GM19025 (cell line): ENCODE results near the gene NAP1L4.

ENCODE experiments used
- ATAC-seq: cut with Tn5 transposase; IDR thresholded peaks from one replicate; pipeline ENCODE4 v1.9.1; 2021; ENCODE audit warnings: mild to moderate bottlenecking, low read depth, moderate library complexity; ENCODE audit not compliant: unreplicated experiment

NAP1L4 gene

DNA sequence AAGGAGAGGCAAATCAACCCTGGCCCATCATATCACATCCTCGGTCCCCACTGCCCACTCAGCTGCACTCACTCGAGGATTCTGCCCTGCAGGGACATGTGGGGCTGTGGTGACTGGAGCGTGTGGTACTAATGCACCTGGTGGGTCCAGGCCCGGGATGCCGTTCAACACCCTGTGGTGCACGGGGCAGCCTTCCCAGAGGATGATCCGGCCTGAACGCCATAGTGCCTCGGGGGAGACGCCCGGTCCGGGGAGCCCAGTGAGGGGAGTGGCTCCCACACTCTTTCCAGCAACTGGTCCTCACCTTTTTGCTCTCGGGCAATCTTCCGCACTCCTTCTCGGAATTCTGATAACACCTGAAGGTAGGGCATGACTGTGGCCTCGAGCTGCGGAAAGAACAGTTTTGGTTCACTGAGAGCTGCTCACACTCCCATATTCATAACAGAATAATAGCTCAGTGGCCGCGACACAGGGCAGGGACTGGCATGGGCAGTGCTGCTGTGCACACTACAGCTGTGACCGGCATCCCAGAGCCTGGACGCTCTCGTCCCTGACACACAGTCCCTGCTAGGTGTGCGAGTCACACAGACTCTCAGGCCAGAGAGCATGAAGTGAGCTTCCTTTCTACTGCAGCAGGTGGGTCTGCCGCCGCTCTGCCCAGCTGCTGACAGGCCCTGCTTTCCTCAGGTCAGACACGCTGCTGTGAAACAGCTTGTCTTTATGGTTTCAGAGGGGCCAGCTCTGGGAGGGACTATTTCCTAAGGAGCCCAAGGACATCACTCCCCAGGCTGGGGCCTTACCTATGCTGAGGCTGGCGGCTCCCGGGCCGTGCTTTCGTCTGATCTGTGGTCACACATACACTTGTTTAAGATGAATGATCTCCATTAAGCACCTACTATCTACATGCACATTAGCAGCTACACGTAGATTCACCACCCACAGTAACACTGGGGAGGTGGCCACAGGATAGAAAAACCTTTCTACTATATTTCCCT, 20.1 kb upstream of the NAP1L4 start:
- ATAC-seq: no peak

DNA sequence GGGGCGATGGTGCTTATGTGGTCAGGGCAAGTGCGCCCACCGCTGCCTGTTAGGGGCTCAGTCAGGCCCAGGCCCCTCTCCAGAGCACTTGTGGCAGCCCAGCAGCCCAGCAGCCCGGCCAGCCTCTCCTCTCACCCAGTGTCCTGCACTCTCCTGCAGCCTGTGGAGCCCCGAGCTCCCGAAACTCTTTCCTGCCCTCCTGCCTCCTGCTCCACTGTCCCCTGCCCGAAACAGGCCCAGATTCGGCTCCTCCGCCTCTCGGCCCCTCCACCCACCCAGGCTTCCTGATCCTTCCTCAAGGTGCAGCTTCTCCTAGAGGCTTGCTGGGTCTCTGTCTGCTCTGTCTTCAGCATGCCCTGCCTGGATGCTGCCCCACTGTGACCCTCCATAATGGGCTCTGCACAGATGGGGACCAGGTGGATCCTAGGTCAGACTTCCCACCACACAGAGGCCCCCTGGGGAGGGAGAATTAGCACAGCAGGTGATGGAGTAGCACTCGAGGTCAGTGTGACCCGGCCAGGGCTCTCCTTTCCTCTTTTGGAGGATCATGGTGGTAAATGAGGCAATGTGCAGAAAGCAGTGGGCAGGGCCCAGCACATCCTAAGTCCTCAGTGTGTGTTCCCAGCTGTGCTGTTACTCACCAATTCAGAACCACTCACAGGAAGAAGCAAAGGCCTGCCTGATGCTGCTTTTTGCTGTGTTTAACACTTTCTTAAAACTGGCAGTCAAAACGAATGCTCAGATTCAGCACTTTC, 18.6 kb upstream of the NAP1L4 start:
- ATAC-seq: no peak

DNA sequence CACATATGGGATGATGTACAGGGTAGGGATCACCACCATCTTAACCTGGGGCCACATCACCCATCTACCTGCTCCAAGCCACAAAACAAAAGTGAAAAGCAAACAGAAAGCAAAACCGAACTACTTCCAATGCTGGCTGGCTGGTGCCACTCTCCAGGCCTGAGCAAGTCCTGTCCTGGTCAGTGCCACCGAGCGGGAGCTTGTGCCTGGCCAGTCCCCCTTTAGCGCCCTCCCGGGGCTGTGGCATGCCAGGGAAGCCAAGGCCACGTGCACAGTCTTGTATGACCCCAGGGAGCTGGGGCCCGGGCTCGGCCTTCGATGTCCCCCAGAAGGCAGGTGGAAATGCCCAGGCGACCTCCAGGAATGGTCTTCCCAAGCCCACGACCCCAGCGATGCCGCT, 17.9 kb upstream of the NAP1L4 start:
- peak; percentile 52 for ATAC-seq

DNA sequence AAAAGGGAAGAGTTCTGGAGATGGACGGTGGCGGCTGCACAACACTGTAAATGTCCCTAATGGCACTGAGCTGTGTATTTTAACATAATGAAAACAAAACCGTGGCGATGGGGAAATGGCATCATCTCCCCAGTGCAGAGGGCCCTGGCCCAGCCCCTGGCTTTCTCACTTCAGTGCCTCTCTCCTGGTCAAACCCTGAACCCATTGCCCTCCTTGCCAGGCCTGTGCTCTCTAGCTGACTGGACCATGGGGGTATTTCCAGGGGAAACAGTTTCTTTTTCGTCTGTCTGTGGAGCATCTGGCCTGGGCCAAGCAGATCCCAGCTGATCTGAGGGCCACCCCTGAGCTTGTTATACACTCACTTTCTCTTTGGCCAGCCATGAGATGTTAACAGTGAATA, 17.4 kb upstream of the NAP1L4 start:
- peak; percentile 48 for ATAC-seq

DNA sequence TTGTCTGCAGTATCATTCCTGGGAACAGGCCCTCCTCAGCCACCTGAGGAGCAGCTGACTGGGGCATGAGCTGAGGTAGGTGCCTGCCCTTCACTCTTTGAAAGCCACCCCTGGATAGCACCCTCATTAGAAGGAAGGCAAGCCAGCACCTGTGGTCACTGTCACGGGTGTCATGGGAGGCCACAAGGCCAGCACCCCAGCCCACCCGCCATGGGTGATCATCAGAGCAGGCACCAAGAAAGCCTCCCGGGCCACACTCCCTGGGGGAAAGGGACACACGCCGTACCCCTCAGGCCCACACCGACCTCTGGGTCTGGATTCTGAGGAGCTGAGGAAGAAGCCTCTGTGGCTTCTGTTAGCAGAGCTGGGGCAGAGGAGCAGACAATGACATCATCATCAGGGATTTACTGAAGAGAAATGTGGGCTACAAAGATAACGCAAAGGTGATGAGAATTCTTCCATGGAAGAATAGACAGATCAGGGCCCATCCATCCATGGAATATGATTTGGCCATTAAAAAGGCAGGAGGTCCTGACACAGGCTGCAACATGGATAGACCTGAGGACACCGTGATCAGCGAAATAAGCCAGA, 16.7 kb upstream of the NAP1L4 start:
- no peak for ATAC-seq

DNA sequence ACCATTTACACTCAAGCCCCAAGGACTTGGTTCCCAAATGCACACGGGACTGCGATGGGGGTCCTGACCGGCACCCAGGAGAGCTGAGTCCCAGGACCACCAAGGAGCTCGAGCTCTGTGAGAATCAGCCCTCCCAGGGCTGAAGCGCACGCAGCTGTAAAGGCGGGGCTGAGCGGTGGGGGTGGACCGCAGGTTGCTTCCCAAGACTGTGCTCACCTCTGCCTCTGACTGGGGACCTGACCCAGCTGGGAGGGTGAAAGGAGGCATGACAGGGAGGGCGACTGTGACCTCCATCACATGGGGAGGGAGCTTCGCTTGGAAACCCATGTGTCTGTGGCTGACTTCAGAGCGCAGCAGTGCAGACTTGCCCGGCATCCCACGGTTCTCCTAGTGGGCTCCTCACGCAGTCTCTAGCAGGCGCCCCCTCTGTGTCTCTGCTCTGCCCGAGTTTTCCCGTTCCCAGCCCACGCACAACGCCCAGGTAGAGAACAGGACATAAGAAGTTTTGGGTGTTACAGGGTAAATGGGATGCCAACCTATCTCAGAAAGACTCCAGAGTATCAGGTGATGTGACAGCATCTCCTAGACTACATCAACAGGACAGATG, 15.4 kb upstream of the NAP1L4 start:
- no peak for ATAC-seq

DNA sequence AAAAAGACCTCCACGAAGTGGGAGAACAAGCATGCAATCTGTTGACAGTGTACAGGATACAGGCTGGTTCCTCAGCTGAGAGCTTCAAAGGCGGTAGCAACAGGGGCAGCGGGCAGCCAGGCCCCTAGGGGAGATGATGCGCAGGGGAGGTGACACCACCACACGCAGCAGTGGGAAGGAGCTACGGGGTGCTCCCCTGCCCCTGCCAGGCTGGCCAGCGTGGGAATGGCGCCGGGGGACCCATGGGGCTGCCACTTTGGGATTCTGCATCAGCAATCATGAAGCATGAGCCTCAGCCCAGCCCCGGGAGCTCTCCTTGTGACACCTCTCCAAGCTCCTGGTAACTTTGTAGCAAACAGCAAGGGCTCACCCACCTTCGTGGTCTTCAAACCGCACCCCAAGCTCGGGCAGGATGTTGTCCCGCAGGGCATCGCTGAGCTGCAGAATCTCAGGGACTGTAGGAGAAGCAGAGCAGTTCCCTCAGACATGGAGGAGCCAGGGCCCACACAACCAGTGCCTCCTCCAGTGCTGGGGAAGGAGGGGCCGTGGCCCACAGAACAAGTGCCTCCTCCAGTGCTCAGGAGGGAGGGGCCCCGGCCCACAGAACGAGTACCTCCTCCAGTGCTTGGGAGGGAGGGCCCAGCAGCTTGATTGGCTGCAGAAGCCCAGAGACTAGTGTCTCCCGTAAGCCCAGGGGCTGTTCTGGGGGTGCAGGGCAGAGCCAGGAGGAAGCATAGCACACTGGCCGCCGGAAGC, 14.6 kb upstream of the NAP1L4 start:
- no peak for ATAC-seq

DNA sequence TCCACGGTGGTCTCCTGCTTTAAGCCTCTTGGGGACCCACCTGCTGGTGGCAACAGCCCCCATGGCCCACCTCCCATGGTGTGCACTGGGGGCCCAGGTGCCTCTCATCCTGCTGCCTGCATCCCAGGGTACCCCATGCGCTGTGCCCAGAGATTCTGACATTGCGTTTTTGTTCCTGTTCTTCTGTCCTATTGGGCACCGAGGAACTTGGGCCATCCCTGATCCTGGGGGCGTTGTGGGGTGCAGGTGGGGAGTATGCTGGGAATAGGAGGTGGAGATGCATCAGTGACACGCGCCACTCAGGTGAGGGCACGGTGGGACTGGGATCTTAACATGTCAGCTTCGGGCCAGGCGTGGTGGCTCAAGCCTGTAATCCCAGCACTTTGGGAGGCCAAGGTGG, 12.4 kb upstream of the NAP1L4 start:
- no peak for ATAC-seq

DNA sequence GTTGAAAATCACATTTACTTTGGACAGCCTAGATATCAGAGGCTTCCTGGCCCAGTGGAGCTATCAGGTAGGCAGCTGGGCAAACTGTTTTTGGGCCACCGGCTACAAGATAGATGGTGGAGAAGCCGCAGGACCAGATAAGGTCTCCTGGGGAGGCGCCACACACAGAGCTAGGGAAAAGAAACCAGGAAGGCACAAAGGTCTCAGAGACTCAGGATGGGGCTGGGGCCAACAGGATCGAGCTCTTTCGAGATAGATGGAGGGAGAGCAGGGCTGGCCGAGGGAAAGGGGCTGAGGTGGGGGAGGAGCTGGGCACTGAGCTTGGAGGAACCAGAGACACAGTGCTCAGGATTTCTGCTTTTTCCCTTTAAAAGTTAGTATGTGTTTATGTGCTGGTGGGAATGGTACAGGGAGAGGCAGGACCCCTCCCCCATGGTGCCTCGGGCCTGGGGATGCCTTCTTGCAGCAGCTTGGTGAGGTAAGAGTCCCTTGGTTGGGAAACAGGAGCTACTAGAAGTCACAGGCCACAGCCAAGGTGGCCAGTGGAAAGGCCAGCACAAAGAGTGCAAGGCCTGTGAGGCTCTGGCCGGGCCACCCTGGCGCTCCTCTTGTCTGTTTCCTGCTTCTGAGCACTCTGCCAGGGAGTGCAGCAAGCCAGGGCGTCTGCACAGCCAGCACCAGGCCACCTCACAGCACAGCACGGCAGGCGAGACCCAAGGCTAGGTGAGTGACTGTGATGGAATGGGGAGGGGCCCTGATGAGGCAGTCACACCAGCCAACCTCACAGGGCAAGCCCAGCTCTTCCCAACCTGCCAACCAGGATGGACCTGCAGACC, 11.5 kb upstream of the NAP1L4 start:
- ATAC-seq: no peak

DNA sequence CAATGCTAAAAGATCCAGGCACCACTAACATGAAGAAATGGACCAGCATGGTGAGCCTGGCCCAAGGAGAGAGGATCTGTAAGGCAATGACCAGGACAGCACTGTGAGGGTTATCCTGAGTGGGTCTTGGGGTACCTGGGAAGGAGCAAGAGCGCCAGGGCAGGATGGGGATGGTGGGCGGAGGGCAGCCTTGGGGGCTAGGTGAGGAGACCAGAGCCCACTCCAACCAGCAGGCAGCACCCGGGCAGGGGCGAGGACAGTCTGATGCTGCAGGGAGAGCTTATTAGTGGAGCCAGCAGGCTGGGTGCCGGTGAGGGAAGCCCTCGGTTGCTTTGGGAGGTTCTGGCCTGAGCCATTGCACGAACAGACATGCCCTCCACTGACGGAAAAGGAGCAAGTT, 10.7 kb upstream of the NAP1L4 start:
- no peak for ATAC-seq

DNA sequence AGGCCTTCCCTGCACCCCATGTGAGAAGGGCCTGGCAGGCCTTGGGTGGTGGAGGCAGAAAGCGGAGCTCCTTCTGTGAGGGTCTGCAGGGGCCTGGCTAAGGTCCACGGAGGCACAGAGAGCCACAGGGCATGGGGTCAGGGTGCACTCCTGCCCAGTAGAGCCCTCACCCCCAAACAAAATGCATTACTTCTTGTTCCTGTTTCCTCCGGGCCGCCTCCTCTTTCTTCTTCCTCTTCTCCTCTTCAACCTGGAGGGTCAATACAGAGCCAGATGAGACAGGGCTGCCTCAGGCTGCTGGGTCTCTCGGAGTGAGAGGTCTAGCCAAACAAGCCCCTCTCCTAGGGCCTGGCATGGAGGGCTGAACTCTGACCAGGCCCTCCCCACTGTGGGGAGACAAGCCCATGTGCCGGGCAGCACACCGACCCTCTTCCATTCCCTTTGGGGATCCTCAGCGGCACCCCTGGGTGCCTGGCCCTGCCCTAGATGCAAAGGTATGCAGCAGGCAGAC, 10.3 kb upstream of the NAP1L4 start:
- ATAC-seq: no peak

DNA sequence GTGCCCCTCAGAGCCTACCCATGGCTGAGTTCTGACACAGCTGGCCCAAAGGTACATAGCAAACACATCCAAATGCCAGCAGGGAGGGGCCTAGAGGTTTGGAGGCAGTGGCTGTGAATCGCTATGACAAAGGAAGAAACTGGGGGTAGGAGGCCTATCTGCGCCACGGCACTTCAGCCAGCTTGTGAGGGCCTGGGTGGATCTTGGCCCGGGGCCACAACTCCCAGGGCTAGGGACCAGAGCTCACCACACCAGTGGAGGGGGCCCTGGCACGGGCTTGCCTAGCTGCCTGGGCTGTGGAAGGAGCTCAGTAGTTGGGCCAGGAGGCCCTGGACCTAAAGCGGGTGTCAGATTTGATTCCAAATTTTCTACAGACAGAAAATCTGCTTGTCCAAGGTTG, 9.4 kb upstream of the NAP1L4 start:
- ATAC-seq: no peak

DNA sequence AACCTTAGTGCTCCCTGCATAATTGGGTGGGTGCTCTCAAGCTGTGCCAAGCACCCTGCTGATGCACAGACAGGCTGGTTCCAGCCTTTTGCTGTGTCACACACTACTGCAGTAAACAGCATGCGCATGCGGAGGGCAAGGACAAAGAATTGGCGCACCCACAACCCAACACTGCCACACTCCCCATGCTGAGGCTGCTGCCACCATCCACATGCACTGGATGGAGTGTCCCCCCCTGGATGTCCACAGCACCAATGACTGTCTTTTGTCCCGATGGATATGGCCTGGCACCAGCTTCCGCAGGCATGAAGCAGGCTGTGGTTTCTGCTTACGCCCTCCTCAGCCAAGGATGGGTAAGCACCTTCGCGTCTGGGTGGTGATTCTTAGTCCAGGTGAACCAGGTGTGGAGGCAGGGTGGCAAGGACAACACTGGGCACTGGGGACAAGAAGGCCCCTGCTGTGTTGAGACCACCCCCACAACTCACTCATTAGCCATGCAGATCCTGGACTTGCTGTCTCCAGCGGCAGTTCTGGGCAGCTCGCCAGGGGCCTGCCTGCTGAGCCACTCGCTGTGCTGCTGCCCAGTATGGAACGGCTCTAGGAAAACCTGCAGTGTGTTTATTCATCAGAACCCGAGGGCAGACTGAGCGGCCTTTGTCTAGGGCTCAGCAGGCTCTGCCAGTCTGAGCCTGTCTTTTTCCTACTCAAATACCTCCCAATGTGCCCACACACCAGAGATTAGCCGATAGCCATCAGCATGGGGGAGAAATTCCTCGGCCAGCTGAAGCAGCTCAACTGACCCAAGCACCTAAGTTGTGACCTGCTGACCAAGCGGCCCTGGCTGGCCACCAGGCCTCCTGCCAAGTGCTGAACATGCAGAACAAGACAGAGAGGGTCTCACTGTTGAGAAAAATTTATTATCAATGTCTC, 8.2 kb upstream of the NAP1L4 start:
- ATAC-seq: no peak

DNA sequence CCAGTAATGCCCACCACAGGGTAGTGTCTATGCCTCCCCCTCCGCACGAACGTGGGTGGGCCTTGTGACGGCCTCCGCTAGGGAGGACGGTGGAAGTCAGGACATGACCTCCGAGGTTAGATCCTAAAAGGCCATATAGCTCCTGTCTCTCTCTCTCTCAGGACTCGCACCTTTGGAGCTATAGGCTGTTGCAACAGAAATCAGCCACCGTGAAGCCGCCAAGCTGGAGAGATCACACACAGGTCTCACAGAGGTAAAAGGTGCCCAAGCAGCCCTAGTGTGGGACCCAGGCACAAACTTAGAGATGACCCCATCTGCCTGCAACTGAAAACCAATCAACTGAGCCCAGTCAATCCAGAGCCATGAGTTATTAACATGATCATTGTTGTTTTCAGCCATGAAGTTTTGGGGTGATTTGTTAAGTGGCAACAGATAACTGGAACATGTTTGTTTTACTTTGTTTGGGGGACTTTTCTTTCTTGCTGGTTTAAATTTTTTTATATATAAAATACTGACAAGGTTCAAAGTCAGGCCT, 7.4 kb upstream of the NAP1L4 start:
- ATAC-seq: no peak

DNA sequence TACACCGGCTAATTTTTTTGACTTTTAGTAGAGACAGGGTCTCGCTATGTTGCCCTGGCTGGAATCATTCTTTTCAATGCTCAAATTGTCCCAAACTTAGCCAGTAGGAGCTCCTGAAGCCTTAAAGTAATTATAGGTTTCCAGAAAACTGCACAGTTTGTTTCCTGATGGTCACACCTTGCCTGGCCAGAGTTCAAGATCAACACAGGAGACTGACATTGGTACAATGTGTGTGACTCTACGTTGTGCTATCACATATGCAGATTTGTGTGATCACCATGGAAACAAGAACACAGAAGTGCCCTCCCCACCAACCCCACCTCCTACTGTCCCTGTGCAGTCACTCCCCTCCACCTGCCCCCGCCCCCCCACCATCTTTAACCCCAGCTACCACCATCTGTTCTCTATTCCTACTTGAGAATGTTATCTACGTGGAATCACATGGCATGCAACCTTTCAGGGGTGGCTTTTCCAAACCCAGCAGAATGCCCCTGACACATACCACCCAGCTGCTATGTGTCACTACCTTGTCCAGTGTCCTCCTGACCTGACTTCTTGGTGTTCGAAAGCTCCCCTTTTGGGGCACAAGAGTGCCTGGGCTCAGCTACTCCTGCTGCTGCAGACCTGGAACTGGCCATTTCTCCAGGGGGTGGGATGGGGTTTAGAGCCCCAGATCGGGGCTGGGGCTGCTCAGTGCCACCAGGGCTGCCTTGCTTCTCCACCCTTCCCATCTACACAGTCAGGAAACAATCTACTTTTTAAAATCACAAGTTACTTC, 6.1 kb upstream of the NAP1L4 start:
- no peak for ATAC-seq

DNA sequence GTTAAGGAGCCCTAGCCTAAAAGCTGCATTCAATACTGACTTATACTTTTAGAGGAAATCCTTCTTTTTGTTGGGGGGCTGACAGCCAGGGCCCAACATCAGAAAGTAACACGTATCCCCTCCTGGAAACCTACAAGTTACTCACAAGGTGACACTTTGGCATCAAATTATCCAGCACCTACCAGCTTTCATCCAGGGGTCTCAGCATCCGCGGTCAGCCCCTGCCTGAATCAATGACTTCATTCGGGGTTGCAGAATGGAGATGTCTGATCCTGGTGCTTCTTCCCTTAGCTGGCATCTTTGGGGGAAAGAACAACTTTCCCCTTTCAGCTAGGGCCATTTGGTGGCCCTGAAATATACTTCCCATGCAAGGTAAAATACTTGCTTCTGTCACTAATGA, 5.3 kb upstream of the NAP1L4 start:
- no peak for ATAC-seq

DNA sequence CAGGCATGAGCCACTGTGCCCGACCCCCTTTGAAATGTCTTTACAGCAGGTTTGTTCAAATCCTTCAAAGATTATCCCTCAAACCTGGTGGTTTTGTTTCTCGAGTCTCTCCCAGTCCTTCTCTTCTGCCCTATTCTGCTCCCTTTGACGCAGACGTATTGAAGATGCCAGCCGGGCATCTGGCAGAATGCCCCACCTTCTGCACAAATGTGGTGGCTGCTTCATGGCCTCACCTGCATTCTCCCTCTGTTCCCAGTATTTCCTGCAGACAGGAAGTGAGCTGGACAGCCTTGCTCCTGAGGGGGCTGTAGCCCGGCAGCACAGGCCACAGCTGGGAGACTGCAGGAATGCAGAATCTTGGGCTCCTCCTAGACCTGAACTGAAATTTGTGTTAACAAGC, 4.8 kb upstream of the NAP1L4 start:
- ATAC-seq: no peak
